Testis (tissue), 3 donors: ENCODE results near the gene SLC12A3. TPM values are rescaled to one million over a fixed set of nuclear protein-coding genes. Genes with fewer than 3 reads are reported as not detected.

Experiments
- DNase-seq: peaks from one replicate; pipeline ENCODE4 v3.0.0-alpha.2; 2019
- H3K27ac ChIP-seq, 2 donors: fragments of 200-600 bp; sonication (generic); one replicate each; pipeline ENCODE4 v1.5.1; 2019
- H3K27me3 ChIP-seq: fragments of 200-600 bp; sonication (generic); one replicate; pipeline ENCODE4 v1.5.1; 2019
- H3K36me3 ChIP-seq: fragments of 200-600 bp; sonication (generic); one replicate; pipeline ENCODE4 v1.5.1; 2017; ENCODE audit warnings: low read depth; ENCODE audit errors: missing control alignments
- H3K4me1 ChIP-seq: fragments of 200-600 bp; sonication (generic); one replicate; pipeline ENCODE4 v1.5.1; 2019
- H3K4me3 ChIP-seq, 2 donors: fragments of 200-600 bp; sonication (generic); one replicate each; pipeline ENCODE4 v1.5.1; 2017 to 2019
- H3K9me3 ChIP-seq: fragments of 200-600 bp; sonication (generic); one replicate; pipeline ENCODE4 v1.5.1; 2017
- POLR2A ChIP-seq: fragments of 450-650 bp; IDR thresholded peaks from one replicate; pipeline ENCODE4 v1.6.1; 2017; ENCODE audit warnings: antibody characterized with exemption, mild to moderate bottlenecking, moderate library complexity
- WGBS, 2 donors: methylation state at CpG; one replicate each; pipeline ENCODE4 v1.1.5; 2018; 5-methylcytosine and 5-hydroxymethylcytosine counted together
- intact Hi-C: fragments of 100-400 bp; cut with DNase I; formaldehyde crosslinking; loops from one replicate; pipeline ENCODE4 v1.15.1; 2023; ENCODE audit warnings: low total_unique reads
- polyA plus RNA-seq: library from polyadenylated mRNA; stranded (reverse); fragments of 350-450 nt; fragmentation: Illumina TruSeq; extraction: RNeasy Lipid Tissue Mini Kit (QIAGEN cat#74804); gene quantifications from one replicate; pipeline ENCODE4 v1.2.3, GENCODE V29; 2014; ENCODE audit warnings: low read depth, low replicate concordance; ENCODE audit not compliant: insufficient read depth
- total RNA-seq, 2 donors: library from RNA; depleted of rRNA; stranded (reverse); fragments of >200 nt; gene quantifications; one replicate each; pipeline ENCODE4 v1.2.3, GENCODE V29; 2016
- TF ChIP-seq, protein P1 (sequence below), 3 experiments: fragments of 450-650 bp in 2 of 3; fragments of 200-600 bp in 1 of 3; sonication (generic) in 1 of 3; IDR thresholded peaks; one replicate each; pipeline ENCODE4 v1.5.1; 2016 to 2019; ENCODE audit warnings: antibody characterized with exemption in 3 of 3, mild to moderate bottlenecking in 2 of 3, moderate library complexity in 1 of 3

The SLC12A3 gene
- total and polyA plus RNA-seq, 3 donors from 2014 or later, result 0.16 to 1.1 (median 0.16) TPM

GRCh38 chr16:56886826-56887225, 21.8 kb downstream of the SLC12A3 start:
- no peak for TF ChIP-seq POLR2A
- TF ChIP-seq, protein P1, sequence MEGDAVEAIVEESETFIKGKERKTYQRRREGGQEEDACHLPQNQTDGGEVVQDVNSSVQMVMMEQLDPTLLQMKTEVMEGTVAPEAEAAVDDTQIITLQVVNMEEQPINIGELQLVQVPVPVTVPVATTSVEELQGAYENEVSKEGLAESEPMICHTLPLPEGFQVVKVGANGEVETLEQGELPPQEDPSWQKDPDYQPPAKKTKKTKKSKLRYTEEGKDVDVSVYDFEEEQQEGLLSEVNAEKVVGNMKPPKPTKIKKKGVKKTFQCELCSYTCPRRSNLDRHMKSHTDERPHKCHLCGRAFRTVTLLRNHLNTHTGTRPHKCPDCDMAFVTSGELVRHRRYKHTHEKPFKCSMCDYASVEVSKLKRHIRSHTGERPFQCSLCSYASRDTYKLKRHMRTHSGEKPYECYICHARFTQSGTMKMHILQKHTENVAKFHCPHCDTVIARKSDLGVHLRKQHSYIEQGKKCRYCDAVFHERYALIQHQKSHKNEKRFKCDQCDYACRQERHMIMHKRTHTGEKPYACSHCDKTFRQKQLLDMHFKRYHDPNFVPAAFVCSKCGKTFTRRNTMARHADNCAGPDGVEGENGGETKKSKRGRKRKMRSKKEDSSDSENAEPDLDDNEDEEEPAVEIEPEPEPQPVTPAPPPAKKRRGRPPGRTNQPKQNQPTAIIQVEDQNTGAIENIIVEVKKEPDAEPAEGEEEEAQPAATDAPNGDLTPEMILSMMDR (IDR thresholded peaks at IDR 0.05), result no peak
- no peak for DNase-seq
- Histone ChIP-seq H3K27me3 (no peaks in the 10 kb centered on the region), H3K4me3 (no peak overlapping the region), H3K4me1 (no peaks in the 10 kb centered on the region), H3K27ac (no peak overlapping the region), H3K9me3 (no peaks in the 10 kb centered on the region), H3K36me3 (no peaks in the 10 kb centered on the region)
- intact Hi-C loops, result no loop called here
- 83 to 89% methylated on average over 6 to 9 of the region's 9 CpGs for WGBS, 2 donors

DNA sequence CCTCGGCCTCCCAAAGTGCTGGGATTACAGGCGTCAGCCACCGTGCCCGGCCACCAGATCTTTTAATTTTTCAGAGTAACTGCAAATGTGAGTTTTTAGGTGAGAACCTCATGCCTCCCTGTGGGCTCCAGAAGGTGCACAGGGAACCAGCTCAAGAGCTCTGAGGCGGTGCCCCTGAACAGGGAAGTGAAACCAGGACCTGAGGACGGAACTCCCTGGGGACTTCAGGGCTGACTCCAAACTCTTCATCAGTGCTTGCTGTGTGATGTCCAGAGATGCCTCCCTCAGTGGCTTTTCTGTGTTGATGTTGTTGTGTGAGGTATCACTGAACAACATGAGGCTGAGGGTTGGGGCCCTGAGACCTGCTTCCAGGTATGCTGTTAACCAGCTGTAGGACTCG, 23.8 kb downstream of the SLC12A3 start:
- no peaks in the 10 kb centered on the region for H3K9me3 ChIP-seq
- WGBS, 2 donors, result 93 to 96% methylated on average over 5 to 7 of the region's 7 CpGs
- intact Hi-C loops, result no loop called here

GRCh38 chr16:56889206-56889605, 24.2 kb downstream of the SLC12A3 start:
- no peak for DNase-seq
- Histone ChIP-seq H3K27me3 (no peaks in the 10 kb centered on the region), H3K27ac (no peak overlapping the region), H3K9me3 (no peaks in the 10 kb centered on the region), H3K4me1 (no peaks in the 10 kb centered on the region), H3K4me3 (no peak overlapping the region), H3K36me3 (no peaks in the 10 kb centered on the region)
- intact Hi-C loops, result no loop called here
- 97% methylated on average over 5 of the region's 5 CpGs for WGBS, 2 donors
- TF ChIP-seq, protein P1 (IDR thresholded peaks at IDR 0.05), result no peak
- no peak for TF ChIP-seq POLR2A

More for the DNA sequence above, 23.8 kb downstream of the SLC12A3 start:
- H3K36me3 ChIP-seq, result no peaks in the 10 kb centered on the region
- DNase-seq, result no peak
- no peak for TF ChIP-seq POLR2A
- TF ChIP-seq, protein P1 (IDR thresholded peaks at IDR 0.05), result no peak
- no peaks in the 10 kb centered on the region for H3K4me1 ChIP-seq
- no peak overlapping the region for H3K27ac ChIP-seq
- H3K4me3 ChIP-seq, result no peak overlapping the region
- no peaks in the 10 kb centered on the region for H3K27me3 ChIP-seq

- Histone ChIP-seq H3K27me3 (no peaks in the 10 kb centered on the region), H3K4me1 (no peaks in the 10 kb centered on the region), H3K36me3 (no peaks in the 10 kb centered on the region), H3K9me3 (no peaks in the 10 kb centered on the region), H3K4me3 (no peak overlapping the region), H3K27ac (no peak overlapping the region)
- WGBS, 2 donors, result 69 to 73% methylated on average over 10 to 11 of the region's 11 CpGs
- TF ChIP-seq POLR2A, result no peak
- TF ChIP-seq, protein P1 (IDR thresholded peaks at IDR 0.05), result no peak
- intact Hi-C loops, result no loop called here
- no peak for DNase-seq
Measured at GRCh38 chr16:56891685-56892084, 26.7 kb downstream of the SLC12A3 start.

DNA sequence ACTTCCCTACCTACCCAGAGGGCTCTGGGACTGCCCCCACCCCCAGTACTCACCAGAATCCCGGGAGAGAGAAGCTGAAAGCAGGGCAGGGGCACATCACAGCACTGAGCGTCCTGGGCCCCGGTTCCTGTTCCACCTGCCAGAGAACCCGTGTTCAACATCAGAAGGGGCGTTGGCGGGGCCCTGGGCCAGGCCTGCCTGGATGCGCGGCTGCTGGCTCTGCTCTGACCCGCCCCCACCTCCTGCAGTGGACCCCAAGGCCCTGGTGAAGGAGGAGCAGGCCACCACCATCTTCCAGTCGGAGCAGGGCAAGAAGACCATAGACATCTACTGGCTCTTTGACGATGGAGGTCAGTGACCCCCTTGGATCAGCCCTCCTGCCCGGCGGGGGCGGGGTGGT, 27.7 kb downstream of the SLC12A3 start:
- intact Hi-C loops, result no loop called here
- Histone ChIP-seq H3K4me1 (no peaks in the 10 kb centered on the region), H3K4me3 (no peak overlapping the region), H3K36me3 (no peaks in the 10 kb centered on the region), H3K27ac (no peak overlapping the region), H3K27me3 (no peaks in the 10 kb centered on the region), H3K9me3 (no peaks in the 10 kb centered on the region)
- 87 to 90% methylated on average over 13 to 14 of the region's 14 CpGs for WGBS, 2 donors
- DNase-seq, result no peak
- TF ChIP-seq, protein P1 (IDR thresholded peaks at IDR 0.05), result no peak
- TF ChIP-seq POLR2A, result no peak
